ENCODE data around the gene ADAMTS18. TPM values are rescaled to one million over a fixed set of nuclear protein-coding genes. Genes with fewer than 3 reads are reported as not detected.

The ADAMTS18 gene
- polyA plus RNA-seq, 1 donor (not counting 4 experiments of a cell fraction or from before 2014, with no cell fraction given) = not detected

GRCh38 chr16:77302249-77302648 is 132.6 kb downstream of the ADAMTS18 start:
- dilution Hi-C loops (cut with MboI; ENCODE audit: extremely low pct_ligation_motif_present, low sequenced_read_pairs) = no loop called here
- no peak for FAIRE-seq
- H3K27me3 ChIP-seq (ENCODE audit: control insufficient read depth, extremely low read depth, insufficient read depth, low read length) = no peaks in the 10 kb centered on the region

GRCh38 chr16:77300256-77300655 is 134.6 kb downstream of the ADAMTS18 start:
- Histone ChIP-seq H3K27ac (ENCODE audit: control insufficient read depth, insufficient read depth, low read length) (no peak overlapping the region), H3K9me3 (ENCODE audit: control insufficient read depth, low read depth, low read length) (no peaks in the 10 kb centered on the region), H3K9me1 (ENCODE audit: control insufficient read depth, extremely low read depth, insufficient read depth, low read length) (no peaks in the 10 kb centered on the region), H3K36me3 (ENCODE audit: control insufficient read depth in 2 of 2, extremely low read depth in 1 of 2, insufficient read depth in 2 of 2, low read length in 2 of 2) (no peaks in the 10 kb centered on the region), H3K4me1 (ENCODE audit: control insufficient read depth, extremely low read depth, insufficient read depth, low read length) (peaks cover 2% of the 10 kb centered on the region), H2AFZ (ENCODE audit: control insufficient read depth, low read length) (no peak overlapping the region), H3K9ac (ENCODE audit: control insufficient read depth, extremely low read depth, insufficient read depth, low read length) (no peak overlapping the region), H3K79me2 (ENCODE audit: control insufficient read depth, insufficient read depth, low read length) (no peaks in the 10 kb centered on the region), H4K20me1 (ENCODE audit: control insufficient read depth, extremely low read depth, insufficient read depth, low read length) (no peaks in the 10 kb centered on the region), H3K27me3 (ENCODE audit: control insufficient read depth, extremely low read depth, insufficient read depth, low read length) (no peaks in the 10 kb centered on the region), H3K4me3 (ENCODE audit: control insufficient read depth in 2 of 3, extremely low read depth in 1 of 3, insufficient read depth in 2 of 3, low read depth in 1 of 3, low read length in 3 of 3) (no peak overlapping the region), H3K4me2 (ENCODE audit: control insufficient read depth, extremely low read depth, insufficient read depth, low read depth, low read length) (no peak overlapping the region)
- dilution Hi-C loops (cut with MboI; ENCODE audit: extremely low pct_ligation_motif_present, low sequenced_read_pairs) = no loop called here
- no peak for TF ChIP-seq EZH2 (IDR thresholded peaks at IDR 0.05; ENCODE audit: low read length)
- no peak for TF ChIP-seq CTCF (optimal IDR thresholded peaks at IDR 0.05 in 1 of 3, IDR thresholded peaks at IDR 0.05 in 1 of 3, conservative IDR thresholded peaks at IDR 0.05 in 1 of 3; ENCODE audit: extremely low read depth in 1 of 3, insufficient read depth in 2 of 3, low read length in 3 of 3)
- no peak for FAIRE-seq
- DNase-seq (ENCODE audit: low read depth, low spot score) = no peak

More at GRCh38 chr16:77302249-77302648, 132.6 kb downstream of the ADAMTS18 start:
- no peaks in the 10 kb centered on the region for H3K36me3 ChIP-seq (ENCODE audit: control insufficient read depth in 2 of 2, extremely low read depth in 1 of 2, insufficient read depth in 2 of 2, low read length in 2 of 2)
- H3K79me2 ChIP-seq (ENCODE audit: control insufficient read depth, insufficient read depth, low read length) = no peaks in the 10 kb centered on the region
- no peak overlapping the region for H3K4me2 ChIP-seq (ENCODE audit: control insufficient read depth, extremely low read depth, insufficient read depth, low read depth, low read length)
- no peaks in the 10 kb centered on the region for H3K9me1 ChIP-seq (ENCODE audit: control insufficient read depth, extremely low read depth, insufficient read depth, low read length)
- H3K27ac ChIP-seq (ENCODE audit: control insufficient read depth, insufficient read depth, low read length) = no peak overlapping the region
- H2AFZ ChIP-seq (ENCODE audit: control insufficient read depth, low read length) = no peak overlapping the region
- no peaks in the 10 kb centered on the region for H3K9me3 ChIP-seq (ENCODE audit: control insufficient read depth, low read depth, low read length)
- H3K4me1 ChIP-seq (ENCODE audit: control insufficient read depth, extremely low read depth, insufficient read depth, low read length) = peaks cover 2% of the 10 kb centered on the region
- no peak for DNase-seq (ENCODE audit: low read depth, low spot score)
- no peaks in the 10 kb centered on the region for H4K20me1 ChIP-seq (ENCODE audit: control insufficient read depth, extremely low read depth, insufficient read depth, low read length)
- H3K9ac ChIP-seq (ENCODE audit: control insufficient read depth, extremely low read depth, insufficient read depth, low read length) = no peak overlapping the region
- no peak for TF ChIP-seq EZH2 (IDR thresholded peaks at IDR 0.05; ENCODE audit: low read length)
- TF ChIP-seq CTCF (optimal IDR thresholded peaks at IDR 0.05 in 1 of 3, IDR thresholded peaks at IDR 0.05 in 1 of 3, conservative IDR thresholded peaks at IDR 0.05 in 1 of 3; ENCODE audit: extremely low read depth in 1 of 3, insufficient read depth in 2 of 3, low read length in 3 of 3) = no peak
- no peak overlapping the region for H3K4me3 ChIP-seq (ENCODE audit: control insufficient read depth in 2 of 3, extremely low read depth in 1 of 3, insufficient read depth in 2 of 3, low read depth in 1 of 3, low read length in 3 of 3)
